GM12878 (cell line): ENCODE results near the gene IFNL2.

Source experiments
- BCL11A ChIP-seq: IDR thresholded peaks from 2 replicates; pipeline ENCODE4 v1.6.1; 2011; ENCODE audit warnings: low read depth, low read length
- CREM ChIP-seq: IDR thresholded peaks from 2 replicates; pipeline ENCODE4 v1.6.1; 2014; ENCODE audit warnings: antibody characterized with exemption, low read depth
- E2F4 ChIP-seq: IDR thresholded peaks from 2 replicates; pipeline ENCODE4 v1.6.1; 2012; ENCODE audit warnings: low read depth, low read length, improper control_type of control experiment
- RCOR1 ChIP-seq: conservative IDR thresholded peaks from 2 replicates; pipeline ENCODE4 v1.6.1; 2012; ENCODE audit warnings: low read depth, low read length, improper control_type of control experiment
- SRF ChIP-seq, 2 experiments: IDR thresholded peaks; 2 replicates each; pipeline ENCODE4 v1.6.1; 2011; ENCODE audit warnings: low read depth in 2 of 2, low read length in 2 of 2, mild to moderate bottlenecking in 1 of 2, moderate library complexity in 1 of 2
- TAF1 ChIP-seq: IDR thresholded peaks from 2 replicates; pipeline ENCODE4 v1.6.1; 2011; ENCODE audit warnings: mild to moderate bottlenecking, low read depth, low read length, borderline replicate concordance
- TF ChIP-seq, protein P1 (sequence below): IDR thresholded peaks from 2 replicates; pipeline ENCODE4 v1.6.1; 2011; ENCODE audit warnings: low read depth, mild to moderate bottlenecking, low read length, moderate library complexity, borderline replicate concordance; ENCODE audit errors: extremely low read depth
- TF ChIP-seq, protein P2 (sequence below), 3 experiments: IDR thresholded peaks in 2 of 3; conservative IDR thresholded peaks in 1 of 3; 2 replicates each; pipeline ENCODE4 v1.5.1; 2011; ENCODE audit warnings: low read depth in 3 of 3, low read length in 3 of 3, mild to moderate bottlenecking in 3 of 3, control low read depth in 2 of 3, moderate library complexity in 2 of 3, inconsistent platforms in 1 of 3, mixed read lengths in 1 of 3; ENCODE audit not compliant: control insufficient read depth in 2 of 3, insufficient read depth in 1 of 3; ENCODE audit errors: extremely low read depth in 1 of 3
- TF ChIP-seq, protein P3 (sequence below): fragments of 450-650 bp; formaldehyde crosslinking; IDR thresholded peaks from 2 replicates; pipeline ENCODE4 v1.5.0; 2022; ENCODE audit warnings: mild to moderate bottlenecking, missing genetic modification characterization

GRCh38 chr19:39251081-39251480 lies 17.1 kb upstream of the IFNL2 start:
- no peak for TF ChIP-seq TAF1
- TF ChIP-seq, protein P1, sequence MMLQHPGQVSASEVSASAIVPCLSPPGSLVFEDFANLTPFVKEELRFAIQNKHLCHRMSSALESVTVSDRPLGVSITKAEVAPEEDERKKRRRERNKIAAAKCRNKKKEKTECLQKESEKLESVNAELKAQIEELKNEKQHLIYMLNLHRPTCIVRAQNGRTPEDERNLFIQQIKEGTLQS = no peak
- TF ChIP-seq BCL11A = no peak
- TF ChIP-seq SRF (IDR thresholded peaks at IDR 0.05; ENCODE audit: low read depth in 2 of 2, low read length in 2 of 2) = no peak
- TF ChIP-seq RCOR1 = no peak
- TF ChIP-seq, protein P2, sequence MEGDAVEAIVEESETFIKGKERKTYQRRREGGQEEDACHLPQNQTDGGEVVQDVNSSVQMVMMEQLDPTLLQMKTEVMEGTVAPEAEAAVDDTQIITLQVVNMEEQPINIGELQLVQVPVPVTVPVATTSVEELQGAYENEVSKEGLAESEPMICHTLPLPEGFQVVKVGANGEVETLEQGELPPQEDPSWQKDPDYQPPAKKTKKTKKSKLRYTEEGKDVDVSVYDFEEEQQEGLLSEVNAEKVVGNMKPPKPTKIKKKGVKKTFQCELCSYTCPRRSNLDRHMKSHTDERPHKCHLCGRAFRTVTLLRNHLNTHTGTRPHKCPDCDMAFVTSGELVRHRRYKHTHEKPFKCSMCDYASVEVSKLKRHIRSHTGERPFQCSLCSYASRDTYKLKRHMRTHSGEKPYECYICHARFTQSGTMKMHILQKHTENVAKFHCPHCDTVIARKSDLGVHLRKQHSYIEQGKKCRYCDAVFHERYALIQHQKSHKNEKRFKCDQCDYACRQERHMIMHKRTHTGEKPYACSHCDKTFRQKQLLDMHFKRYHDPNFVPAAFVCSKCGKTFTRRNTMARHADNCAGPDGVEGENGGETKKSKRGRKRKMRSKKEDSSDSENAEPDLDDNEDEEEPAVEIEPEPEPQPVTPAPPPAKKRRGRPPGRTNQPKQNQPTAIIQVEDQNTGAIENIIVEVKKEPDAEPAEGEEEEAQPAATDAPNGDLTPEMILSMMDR (IDR thresholded peaks at IDR 0.05 in 2 of 3, conservative IDR thresholded peaks at IDR 0.05 in 1 of 3; ENCODE audit: control insufficient read depth in 2 of 3, extremely low read depth in 1 of 3, insufficient read depth in 1 of 3, low read depth in 3 of 3, low read length in 3 of 3) = no peak
- TF ChIP-seq, protein P3, sequence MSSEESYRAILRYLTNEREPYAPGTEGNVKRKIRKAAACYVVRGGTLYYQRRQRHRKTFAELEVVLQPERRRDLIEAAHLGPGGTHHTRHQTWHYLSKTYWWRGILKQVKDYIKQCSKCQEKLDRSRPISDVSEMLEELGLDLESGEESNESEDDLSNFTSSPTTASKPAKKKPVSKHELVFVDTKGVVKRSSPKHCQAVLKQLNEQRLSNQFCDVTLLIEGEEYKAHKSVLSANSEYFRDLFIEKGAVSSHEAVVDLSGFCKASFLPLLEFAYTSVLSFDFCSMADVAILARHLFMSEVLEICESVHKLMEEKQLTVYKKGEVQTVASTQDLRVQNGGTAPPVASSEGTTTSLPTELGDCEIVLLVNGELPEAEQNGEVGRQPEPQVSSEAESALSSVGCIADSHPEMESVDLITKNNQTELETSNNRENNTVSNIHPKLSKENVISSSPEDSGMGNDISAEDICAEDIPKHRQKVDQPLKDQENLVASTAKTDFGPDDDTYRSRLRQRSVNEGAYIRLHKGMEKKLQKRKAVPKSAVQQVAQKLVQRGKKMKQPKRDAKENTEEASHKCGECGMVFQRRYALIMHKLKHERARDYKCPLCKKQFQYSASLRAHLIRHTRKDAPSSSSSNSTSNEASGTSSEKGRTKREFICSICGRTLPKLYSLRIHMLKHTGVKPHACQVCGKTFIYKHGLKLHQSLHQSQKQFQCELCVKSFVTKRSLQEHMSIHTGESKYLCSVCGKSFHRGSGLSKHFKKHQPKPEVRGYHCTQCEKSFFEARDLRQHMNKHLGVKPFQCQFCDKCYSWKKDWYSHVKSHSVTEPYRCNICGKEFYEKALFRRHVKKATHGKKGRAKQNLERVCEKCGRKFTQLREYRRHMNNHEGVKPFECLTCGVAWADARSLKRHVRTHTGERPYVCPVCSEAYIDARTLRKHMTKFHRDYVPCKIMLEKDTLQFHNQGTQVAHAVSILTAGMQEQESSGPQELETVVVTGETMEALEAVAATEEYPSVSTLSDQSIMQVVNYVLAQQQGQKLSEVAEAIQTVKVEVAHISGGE (CRISPR knock-in tag) = no peak
- TF ChIP-seq E2F4 = no peak
- no peak for TF ChIP-seq CREM
